ENCODE measurements around the gene PEX5L. TPM values are rescaled to one million over a fixed set of nuclear protein-coding genes. Genes with fewer than 3 reads are reported as not detected.

PEX5L gene
- polyA plus RNA-seq, 1 experiment = not detected

DNA sequence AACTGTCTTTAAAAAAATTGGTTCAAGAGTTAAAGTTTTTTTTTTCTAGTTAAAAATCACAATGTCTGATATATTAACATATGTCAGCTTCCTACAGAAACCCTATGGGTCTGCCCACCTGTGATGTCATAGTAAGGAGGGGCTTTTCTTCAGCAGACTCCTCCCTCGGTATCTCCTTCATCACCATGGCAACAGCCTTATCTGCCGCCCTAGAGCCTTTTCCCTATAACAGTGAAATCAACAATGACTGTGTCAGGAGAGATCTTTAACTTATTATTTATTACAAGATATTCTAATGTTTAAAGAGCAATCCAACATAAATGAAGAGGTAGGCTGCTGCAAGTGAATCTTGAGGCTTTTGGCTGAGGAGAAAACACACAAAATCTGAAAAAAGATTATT, 138.7 kb downstream of the PEX5L start:
- no peak for DNase-seq (ENCODE audit: low read depth)
- POLR2A ChIA-PET = no interaction called here
- Histone ChIP-seq H3K36me3 (ENCODE audit: control insufficient read depth, insufficient read depth, low read length) (no peaks in the 10 kb centered on the region), H3K4me3 (ENCODE audit: low read depth, low read length) (no peak overlapping the region), H3K27me3 (ENCODE audit: control insufficient read depth, insufficient read depth, low read length) (no peaks in the 10 kb centered on the region)
- CTCF ChIA-PET = interaction anchor here (0.8 kb wide), 1 partner anchor 247 kb away, joined by 4 read pairs; no protein-coding TSS in a partner anchor
- TF ChIP-seq CTCF (IDR thresholded peaks at IDR 0.05; ENCODE audit: insufficient read depth, low read depth, low read length) = no peak

DNA sequence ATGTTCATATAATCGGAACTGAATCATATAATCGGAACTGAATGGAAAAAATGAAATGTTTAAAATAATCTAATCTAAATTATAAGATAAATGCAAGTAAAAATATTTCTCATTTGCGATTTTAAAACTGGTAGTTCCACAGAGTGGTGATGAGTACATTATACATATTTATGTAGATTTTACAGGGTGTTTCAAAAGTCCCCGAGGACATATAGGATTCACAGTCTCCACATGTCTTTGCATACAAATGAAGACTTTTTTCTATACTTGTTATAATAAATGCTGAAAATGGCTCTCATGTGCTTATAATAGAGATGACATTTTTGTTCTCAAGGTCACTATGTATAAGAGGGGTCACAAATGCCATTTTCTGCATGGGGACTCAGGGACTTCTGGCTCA, 139.5 kb downstream of the PEX5L start:
- no peaks in the 10 kb centered on the region for H3K36me3 ChIP-seq (ENCODE audit: control insufficient read depth, insufficient read depth, low read length)
- no peak overlapping the region for H3K4me3 ChIP-seq (ENCODE audit: low read depth, low read length)
- DNase-seq (ENCODE audit: low read depth) = no peak
- ChIA-PET POLR2A (no interaction called here), CTCF (interaction anchor here (0.8 kb wide), 1 partner anchor 247 kb away, joined by 4 read pairs; no protein-coding TSS in a partner anchor)
- no peaks in the 10 kb centered on the region for H3K27me3 ChIP-seq (ENCODE audit: control insufficient read depth, insufficient read depth, low read length)
- no peak for TF ChIP-seq CTCF (IDR thresholded peaks at IDR 0.05; ENCODE audit: insufficient read depth, low read depth, low read length)

- no peak for TF ChIP-seq CTCF (IDR thresholded peaks at IDR 0.05; ENCODE audit: insufficient read depth, low read depth, low read length)
- Histone ChIP-seq H3K27me3 (ENCODE audit: control insufficient read depth, insufficient read depth, low read length) (no peaks in the 10 kb centered on the region), H3K4me3 (ENCODE audit: low read depth, low read length) (no peak overlapping the region), H3K36me3 (ENCODE audit: control insufficient read depth, insufficient read depth, low read length) (no peaks in the 10 kb centered on the region)
- CTCF ChIA-PET = no interaction called here
- no peak for DNase-seq (ENCODE audit: low read depth)
- POLR2A ChIA-PET = no interaction called here
Measured at GRCh38 chr3:179896507-179896906, 140.2 kb downstream of the PEX5L start.

- CTCF ChIA-PET = no interaction called here
- no peaks in the 10 kb centered on the region for H3K36me3 ChIP-seq (ENCODE audit: control insufficient read depth, insufficient read depth, low read length)
- DNase-seq (ENCODE audit: low read depth) = no peak
- TF ChIP-seq CTCF (IDR thresholded peaks at IDR 0.05; ENCODE audit: insufficient read depth, low read depth, low read length) = no peak
- no peaks in the 10 kb centered on the region for H3K27me3 ChIP-seq (ENCODE audit: control insufficient read depth, insufficient read depth, low read length)
- POLR2A ChIA-PET = no interaction called here
- H3K4me3 ChIP-seq (ENCODE audit: low read depth, low read length) = no peak overlapping the region
Measured at GRCh38 chr3:179895330-179895729, 141.4 kb downstream of the PEX5L start.

- no peak for DNase-seq (ENCODE audit: low read depth)
- Histone ChIP-seq H3K27me3 (ENCODE audit: control insufficient read depth, insufficient read depth, low read length) (no peaks in the 10 kb centered on the region), H3K36me3 (ENCODE audit: control insufficient read depth, insufficient read depth, low read length) (no peaks in the 10 kb centered on the region), H3K4me3 (ENCODE audit: low read depth, low read length) (no peak overlapping the region)
- POLR2A ChIA-PET = no interaction called here
- TF ChIP-seq CTCF (IDR thresholded peaks at IDR 0.05; ENCODE audit: insufficient read depth, low read depth, low read length) = no peak
- CTCF ChIA-PET = interaction anchor here (0.6 kb wide), 1 partner anchor 904 kb away, joined by 3 read pairs; no protein-coding TSS in a partner anchor
Measured at GRCh38 chr3:179887295-179887943, 149.3 kb downstream of the PEX5L start.

All from BJ (cell line).